Panc1 (cell line): ENCODE measurements around the gene ZNF782. TPM values are rescaled to one million over a fixed set of nuclear protein-coding genes. Genes with fewer than 3 reads are reported as not detected.

Experiments
- ATAC-seq: fragments of 200-7000 bp; cut with Tn5 transposase; 2 replicates; pipeline ENCODE4 v1.9.1; 2020; ENCODE audit warnings: mild to moderate bottlenecking, moderate library complexity
- BruUV-seq: library from RNA; stranded (reverse); fragments of 400-500 nt; replicated peaks from 2 replicates; lab custom pipeline; 2021; lab: Mats Ljungman, UMichigan
- CTCF ChIA-PET: fragments of 300-600 bp; sonication (Branson Sonifier 250); formaldehyde crosslinking; loops from one replicate; lab custom pipeline; 2022; ENCODE audit warnings: antibody characterized with exemption; lab: Charles Lee
- POLR2A ChIA-PET: fragments of 300-600 bp; sonication (Branson Sonifier 250); formaldehyde crosslinking; loops from one replicate; lab custom pipeline; 2022; ENCODE audit warnings: antibody characterized with exemption; lab: Charles Lee
- DNase-seq: peaks from one replicate; pipeline ENCODE4 v3.0.0-alpha.2; 2010; ENCODE audit warnings: low read depth, low spot score
- H3K27ac ChIP-seq: 2 replicates; pipeline ENCODE4 v1.5.1; 2011; ENCODE audit warnings: mild to moderate bottlenecking, low read length, inconsistent platforms
- H3K27me3 ChIP-seq: fragments of 200-500 bp; sonication (Bioruptor generic); 2 replicates; pipeline ENCODE4 v1.6.0; 2014; ENCODE audit warnings: low read length, inconsistent platforms; ENCODE audit not compliant: control insufficient read depth, insufficient read depth
- H3K36me3 ChIP-seq: fragments of 200-500 bp; sonication (Bioruptor generic); 2 replicates; pipeline ENCODE4 v1.5.1; 2014; ENCODE audit warnings: inconsistent platforms, mild to moderate bottlenecking, low read length, moderate library complexity; ENCODE audit not compliant: control insufficient read depth, insufficient read depth
- H3K4me1 ChIP-seq: 2 replicates; pipeline ENCODE4 v1.5.1; 2011; ENCODE audit warnings: inconsistent platforms, mild to moderate bottlenecking, low read length, moderate library complexity; ENCODE audit not compliant: control insufficient read depth, insufficient read depth
- H3K4me3 ChIP-seq, 2 experiments: 2 replicates each; pipeline ENCODE4 v1.5.1; 2011 to 2012; ENCODE audit warnings: low read depth in 2 of 2, low read length in 2 of 2, mild to moderate bottlenecking in 2 of 2, inconsistent platforms in 1 of 2, moderate library complexity in 1 of 2
- H3K9me3 ChIP-seq: fragments of 200-500 bp; sonication (Bioruptor generic); 2 replicates; pipeline ENCODE4 v1.5.1; 2014; ENCODE audit warnings: low read depth, mild to moderate bottlenecking, inconsistent platforms, low read length, moderate library complexity; ENCODE audit not compliant: control insufficient read depth, insufficient read depth
- CTCF ChIP-seq: fragments of 450-650 bp; IDR thresholded peaks from 2 replicates; pipeline ENCODE4 v1.5.1; 2017; ENCODE audit warnings: mild to moderate bottlenecking
- POLR2AphosphoS5 ChIP-seq: IDR thresholded peaks from 2 replicates; pipeline ENCODE4 v1.6.1; 2012; ENCODE audit warnings: mild to moderate bottlenecking, low read depth, low read length, moderate library complexity
- REST ChIP-seq, 2 experiments: IDR thresholded peaks; 2 replicates each; pipeline ENCODE4 v1.6.1; 2011 to 2012; ENCODE audit warnings: low read depth in 2 of 2, control low read depth in 1 of 2, low read length in 1 of 2, mild to moderate bottlenecking in 1 of 2, moderate library complexity in 1 of 2; ENCODE audit not compliant: insufficient read depth in 1 of 2
- SIN3A ChIP-seq: IDR thresholded peaks from 2 replicates; pipeline ENCODE4 v1.6.1; 2012; ENCODE audit warnings: low read depth, mild to moderate bottlenecking, low read length, moderate library complexity, borderline replicate concordance; ENCODE audit not compliant: insufficient read depth
- TCF7L2 ChIP-seq: IDR thresholded peaks from 2 replicates; pipeline ENCODE4 v1.6.1; 2011; ENCODE audit warnings: mild to moderate bottlenecking, low read depth, low read length, inconsistent platforms
- in situ Hi-C: cut with HindIII; loops from 2 replicates; pipeline ENCODE4 v1.10.0; 2016; ENCODE audit warnings: low sequenced_read_pairs, low pct_unique_long_range_greater_than_20kb
- intact Hi-C: fragments of 100-400 bp; cut with micrococcal nuclease; formaldehyde crosslinking; loops from one replicate; pipeline ENCODE4 v1.10.0; 2022; ENCODE audit not compliant: unreplicated experiment
- total RNA-seq: library from RNA; stranded (reverse); gene quantifications from one replicate; pipeline ENCODE4 v1.2.1, GENCODE V29; 2021; ENCODE audit not compliant: unreplicated experiment

ZNF782 gene
- total RNA-seq, 1 experiment from 2014 or later: 3.3 TPM

GRCh38 chr9:96888591-96888990 lies 34.3 kb upstream of the ZNF782 start:
- in situ Hi-C loops: no loop called here
- POLR2A ChIA-PET: no interaction called here

GRCh38 chr9:96885424-96885823 lies 31.1 kb upstream of the ZNF782 start:
- DNase-seq (no peak), ATAC-seq (no peak)
- ChIA-PET CTCF (no interaction called here), POLR2A (no interaction called here)
- no peaks in the 10 kb centered on the region for H3K9me3 ChIP-seq
- intact Hi-C loops (no loop called here), in situ Hi-C loops (no loop called here)
- H3K4me3 ChIP-seq: no peak overlapping the region
- TF ChIP-seq SIN3A (no peak), REST (IDR thresholded peaks at IDR 0.05; ENCODE audit: insufficient read depth in 1 of 2, low read depth in 2 of 2, low read length in 1 of 2) (no peak), CTCF (no peak), TCF7L2 (no peak), POLR2AphosphoS5 (no peak)
- BruUV-seq: no TSS peak
- no peaks in the 10 kb centered on the region for H3K36me3 ChIP-seq
- H3K4me1 ChIP-seq: no peaks in the 10 kb centered on the region
- no peak overlapping the region for H3K27ac ChIP-seq
- no peaks in the 10 kb centered on the region; the same call in 1 of the 2 replicates for H3K27me3 ChIP-seq

More at GRCh38 chr9:96888591-96888990, 34.3 kb upstream of the ZNF782 start:
- H3K36me3 ChIP-seq: no peaks in the 10 kb centered on the region
- BruUV-seq: no TSS peak
- H3K4me1 ChIP-seq: no peaks in the 10 kb centered on the region
- no peak for DNase-seq
- H3K27me3 ChIP-seq: no peaks in the 10 kb centered on the region
- H3K9me3 ChIP-seq: no peaks in the 10 kb centered on the region
- CTCF ChIA-PET: no interaction called here
- H3K4me3 ChIP-seq: no peak overlapping the region
- no peak for ATAC-seq
- TF ChIP-seq POLR2AphosphoS5 (no peak), REST (IDR thresholded peaks at IDR 0.05; ENCODE audit: insufficient read depth in 1 of 2, low read depth in 2 of 2, low read length in 1 of 2) (no peak), SIN3A (no peak), TCF7L2 (no peak), CTCF (no peak)
- H3K27ac ChIP-seq: no peak overlapping the region
- intact Hi-C loops: no loop called here
